GM18505 (cell line): ENCODE measurements around the gene KAT7.
"Not testable (repeated sequence)": the region's sequence is repeated elsewhere in the genome, so short reads cannot be mapped to it uniquely, and the experiment has no call there.

ENCODE experiments used
- ATAC-seq: cut with Tn5 transposase; IDR thresholded peaks from one replicate; pipeline ENCODE4 v1.9.1; 2021; ENCODE audit not compliant: unreplicated experiment
- POLR2A ChIP-seq: IDR thresholded peaks from 4 replicates; pipeline ENCODE4 v1.6.1; 2011; ENCODE audit warnings: borderline replicate concordance; ENCODE audit not compliant: insufficient read depth, insufficient read length; ENCODE audit errors: extremely low read depth

The KAT7 gene

DNA sequence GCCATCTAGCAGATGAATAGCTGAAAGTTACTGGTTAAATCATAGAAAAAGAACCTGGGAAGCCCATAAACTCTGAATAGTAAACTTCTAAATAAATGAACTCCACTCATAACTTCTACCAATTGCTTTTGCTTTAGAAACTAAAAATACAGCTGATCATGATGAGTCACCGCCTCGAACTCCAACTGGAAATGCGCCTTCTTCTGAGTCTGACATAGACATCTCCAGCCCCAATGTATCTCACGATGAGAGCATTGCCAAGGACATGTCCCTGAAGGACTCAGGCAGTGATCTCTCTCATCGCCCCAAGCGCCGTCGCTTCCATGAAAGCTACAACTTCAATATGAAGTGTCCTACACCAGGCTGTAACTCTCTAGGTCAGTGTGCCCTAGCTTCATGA lies 9.7 kb downstream of the KAT7 start:
- ATAC-seq, result no peak
- no peak for TF ChIP-seq POLR2A

DNA sequence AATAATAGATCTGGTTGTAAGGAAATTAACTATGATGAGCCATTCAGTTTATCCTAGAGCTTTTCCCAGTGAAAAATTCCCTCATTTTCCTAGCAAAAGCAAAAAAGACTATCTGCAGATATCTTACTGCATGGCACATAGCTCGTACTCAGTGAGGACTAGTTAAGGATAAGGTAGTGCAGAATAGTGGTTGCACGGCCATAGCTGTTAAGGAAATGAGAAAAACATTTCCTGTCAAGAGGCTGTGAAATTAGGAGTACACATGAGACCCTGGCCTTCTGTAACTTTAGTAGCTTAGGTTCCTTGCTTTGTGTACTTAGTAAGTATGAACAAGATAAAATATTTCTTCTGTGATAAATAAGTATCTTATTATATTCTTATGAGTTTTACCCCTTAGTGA lies 10.3 kb downstream of the KAT7 start:
- TF ChIP-seq POLR2A, result no peak
- no peak for ATAC-seq

DNA sequence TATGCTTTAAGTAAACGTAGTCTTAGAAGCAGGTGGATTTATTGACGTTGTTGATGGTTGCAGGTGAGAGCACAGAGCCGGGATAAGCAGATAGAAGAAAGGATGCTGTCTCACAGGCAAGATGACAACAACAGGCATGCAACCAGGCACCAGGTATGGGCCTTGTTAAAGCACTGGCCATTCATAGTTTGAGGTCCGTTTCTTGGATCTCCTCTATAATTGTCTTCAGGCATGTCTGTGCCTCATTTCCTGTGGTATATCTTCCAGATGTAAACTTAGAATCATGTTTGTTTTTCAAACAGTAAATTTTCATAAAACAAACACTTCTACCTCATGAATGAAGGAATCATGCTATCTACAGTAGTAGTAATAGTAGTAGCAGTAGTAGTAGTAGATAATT lies 20.6 kb downstream of the KAT7 start:
- TF ChIP-seq POLR2A, result no peak
- no peak for ATAC-seq

DNA sequence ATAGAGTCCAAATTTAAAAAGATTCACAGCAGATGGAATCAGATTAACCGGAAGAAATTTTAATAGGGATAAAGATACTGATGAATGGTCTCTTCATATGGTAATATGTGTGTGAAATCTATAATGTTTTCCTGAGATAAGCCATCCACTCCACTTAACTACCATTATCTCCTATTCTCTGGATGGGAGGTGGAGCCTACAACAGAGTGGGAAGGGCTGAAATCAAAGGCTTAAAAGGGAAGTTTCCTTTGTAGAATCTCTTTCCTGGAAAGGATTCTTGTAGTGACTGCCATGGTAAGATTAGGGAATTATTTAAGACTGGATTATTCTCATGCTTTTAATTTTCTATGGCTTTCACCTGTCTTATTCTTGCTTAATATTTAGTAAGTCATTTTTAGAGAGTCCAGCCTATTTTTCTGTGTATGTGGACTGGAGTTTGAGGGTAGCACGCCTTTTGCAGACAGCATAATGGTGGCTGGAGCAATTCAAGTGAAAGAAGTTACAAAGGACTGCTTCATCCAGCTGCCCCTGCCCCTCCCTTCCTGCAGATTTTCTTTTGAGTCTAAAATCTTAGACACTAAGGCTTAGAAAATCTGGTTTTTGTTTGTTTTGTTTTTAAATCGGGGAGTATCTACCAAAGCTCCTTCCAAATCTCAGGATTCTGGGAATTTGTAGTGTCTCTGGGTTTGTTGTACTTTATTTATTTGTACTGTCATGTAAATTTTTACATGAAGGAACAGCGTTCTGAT lies 26.5 kb downstream of the KAT7 start:
- TF ChIP-seq POLR2A, result no peak
- no peak for ATAC-seq

DNA sequence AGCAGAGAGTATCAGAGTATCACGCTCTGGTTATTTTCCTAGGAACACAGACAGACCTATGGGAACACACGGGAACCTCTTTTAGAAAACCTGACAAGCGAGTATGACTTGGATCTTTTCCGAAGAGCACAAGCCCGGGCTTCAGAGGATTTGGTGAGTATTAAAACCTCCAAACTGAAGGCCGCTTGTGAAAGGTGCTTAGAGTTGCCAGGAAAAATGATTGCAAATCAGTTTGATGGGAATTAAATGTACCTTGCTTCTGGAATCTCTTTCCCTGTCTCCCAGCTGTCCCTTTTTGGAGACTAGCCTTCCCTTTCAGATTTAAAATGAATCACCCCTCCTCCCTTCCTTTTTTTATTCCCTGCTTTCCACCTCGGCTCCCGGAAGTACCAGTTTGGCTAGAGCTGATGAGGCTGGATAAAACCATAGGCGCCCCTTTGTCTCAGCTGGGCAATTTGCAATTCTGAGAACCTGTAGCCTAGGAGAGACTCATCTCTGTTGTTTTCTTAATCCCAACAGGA lies 27.3 kb downstream of the KAT7 start:
- ATAC-seq, result no peak
- TF ChIP-seq POLR2A, result no peak

DNA sequence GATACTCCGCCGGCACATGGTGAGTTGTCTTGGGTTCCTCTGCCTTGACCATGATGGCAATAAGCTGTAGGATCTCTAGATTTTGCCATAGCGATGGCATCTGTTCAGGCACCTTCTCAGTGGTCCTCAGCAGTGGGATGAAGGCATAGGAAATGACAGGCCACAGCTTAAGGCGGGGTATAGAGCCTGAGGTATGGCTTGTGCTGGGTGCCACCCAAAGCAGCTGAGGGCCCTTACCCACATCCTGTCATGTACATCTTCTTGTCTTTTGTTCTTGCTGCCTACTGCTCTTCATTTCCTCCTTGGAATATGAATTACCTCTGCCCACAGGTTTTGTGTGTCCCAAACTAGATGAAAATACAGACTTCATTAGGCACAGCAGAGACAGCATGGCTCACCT lies 29.5 kb downstream of the KAT7 start:
- no peak for ATAC-seq
- no peak for TF ChIP-seq POLR2A

DNA sequence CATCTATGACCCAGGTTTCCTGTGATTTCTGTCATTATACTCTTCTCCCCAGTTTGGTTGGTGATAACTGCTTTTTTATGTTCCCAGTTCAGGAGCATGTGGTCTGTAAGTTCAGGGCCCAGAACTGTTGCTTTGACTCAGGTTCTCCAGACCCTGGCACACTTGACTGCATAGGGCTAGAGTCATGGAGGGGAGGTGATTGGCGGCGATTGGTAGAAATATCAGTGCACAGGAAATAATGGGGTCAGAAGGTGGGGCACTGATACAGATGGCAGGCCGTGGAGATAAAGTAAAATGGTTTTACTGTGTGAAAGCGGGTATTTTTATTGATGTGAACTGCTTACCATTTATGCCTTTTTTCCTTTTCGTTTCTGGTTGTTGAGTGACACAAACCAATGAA lies 30.7 kb downstream of the KAT7 start:
- no peak for TF ChIP-seq POLR2A
- ATAC-seq, result no peak

DNA sequence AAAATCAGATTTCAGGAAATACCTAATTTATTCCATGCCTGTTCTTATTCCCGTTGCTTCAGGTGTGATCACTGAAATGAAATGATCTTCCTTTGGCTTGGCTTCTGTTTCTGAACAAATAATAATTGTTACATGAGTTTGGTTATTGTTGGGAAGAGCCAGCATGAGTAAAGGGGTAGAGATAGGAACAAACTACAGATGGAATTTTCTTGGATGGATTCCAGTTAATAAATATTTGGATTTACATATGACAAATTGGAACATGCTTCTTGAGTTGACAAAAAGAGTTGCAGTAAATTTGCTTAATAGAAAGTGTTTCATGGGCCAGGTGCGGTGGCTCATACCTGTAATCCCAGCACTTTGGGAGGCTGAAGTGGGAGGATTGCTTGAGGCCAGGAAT lies 31.2 kb downstream of the KAT7 start:
- no peak for ATAC-seq
- no peak for TF ChIP-seq POLR2A

DNA sequence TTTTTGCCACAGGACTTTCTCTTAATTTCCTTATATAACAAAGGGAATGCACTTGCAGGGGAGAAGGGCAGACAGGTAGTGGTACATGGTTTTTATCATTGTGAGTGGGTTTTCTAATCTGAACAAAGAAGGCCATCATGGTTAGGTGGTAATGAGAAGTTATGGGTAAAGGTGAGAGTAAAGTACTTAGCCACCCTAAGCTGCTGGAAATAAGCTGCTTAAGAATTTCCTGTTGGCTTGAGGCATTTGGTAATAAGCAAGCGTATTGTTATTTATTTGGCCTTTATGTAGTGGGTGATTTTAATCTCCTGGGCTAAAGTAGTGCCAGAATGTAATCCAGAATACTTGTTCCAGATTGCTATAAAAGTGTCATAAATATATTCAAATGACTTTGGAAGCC lies 32.3 kb downstream of the KAT7 start:
- no peak for ATAC-seq
- TF ChIP-seq POLR2A, result no peak

DNA sequence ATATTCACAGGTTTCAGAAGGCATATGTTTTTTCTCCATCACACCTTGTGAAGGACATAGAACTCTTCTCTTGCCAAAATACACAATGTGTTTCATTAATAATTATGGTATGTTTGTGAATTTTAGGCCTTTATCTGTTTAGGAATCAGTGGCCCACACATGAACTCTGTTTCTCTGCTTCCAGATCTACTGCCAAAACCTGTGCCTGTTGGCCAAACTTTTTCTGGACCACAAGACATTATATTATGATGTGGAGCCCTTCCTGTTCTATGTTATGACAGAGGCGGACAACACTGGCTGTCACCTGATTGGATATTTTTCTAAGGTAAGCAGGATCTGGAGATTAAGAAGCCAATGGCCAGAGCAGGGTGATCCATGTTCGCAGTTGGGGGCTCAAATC lies 33.0 kb downstream of the KAT7 start:
- no peak for TF ChIP-seq POLR2A

DNA sequence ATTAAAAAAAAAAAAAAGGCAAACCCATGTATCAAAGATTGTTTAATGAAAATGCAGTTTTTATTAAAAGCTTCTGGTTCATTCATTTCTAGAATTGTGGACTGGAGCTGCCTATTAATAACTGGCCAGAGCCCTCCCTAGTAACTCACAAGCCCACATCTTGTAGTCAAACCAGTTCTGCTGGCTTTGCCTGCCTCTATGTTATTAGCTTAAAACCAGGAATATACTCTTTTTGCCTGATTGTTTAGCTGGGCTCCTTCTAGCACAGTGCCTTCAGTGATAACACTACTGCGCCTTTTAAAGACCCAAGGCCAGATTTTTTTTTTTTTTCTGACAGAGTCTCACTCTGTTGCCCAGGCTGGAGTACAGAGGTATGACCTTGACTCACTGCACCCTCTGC lies 33.4 kb downstream of the KAT7 start:
- ATAC-seq, result no peak
- no peak for TF ChIP-seq POLR2A

More for the DNA sequence above, 33.0 kb downstream of the KAT7 start:
- ATAC-seq, result no peak

DNA sequence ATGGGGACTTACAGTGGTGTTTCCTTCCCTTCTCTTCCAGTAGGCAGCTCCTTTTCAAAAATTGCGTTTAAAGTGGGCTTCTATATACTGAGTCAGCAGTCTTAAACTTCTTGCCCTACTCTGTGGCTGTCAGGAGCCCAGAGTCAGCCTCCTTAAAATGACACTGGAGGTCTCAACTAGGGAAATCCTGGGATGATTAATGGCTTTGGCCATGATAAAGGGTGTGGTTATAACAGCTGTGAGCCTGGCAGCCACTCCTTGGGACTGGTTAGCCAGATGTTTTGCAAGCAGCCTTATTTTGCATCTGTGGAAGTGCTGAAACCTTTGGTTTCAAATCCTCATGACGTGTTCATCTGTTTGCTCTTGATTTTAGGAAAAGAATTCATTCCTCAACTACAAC lies 34.3 kb downstream of the KAT7 start:
- ATAC-seq, result no peak
- TF ChIP-seq POLR2A, result no peak

DNA sequence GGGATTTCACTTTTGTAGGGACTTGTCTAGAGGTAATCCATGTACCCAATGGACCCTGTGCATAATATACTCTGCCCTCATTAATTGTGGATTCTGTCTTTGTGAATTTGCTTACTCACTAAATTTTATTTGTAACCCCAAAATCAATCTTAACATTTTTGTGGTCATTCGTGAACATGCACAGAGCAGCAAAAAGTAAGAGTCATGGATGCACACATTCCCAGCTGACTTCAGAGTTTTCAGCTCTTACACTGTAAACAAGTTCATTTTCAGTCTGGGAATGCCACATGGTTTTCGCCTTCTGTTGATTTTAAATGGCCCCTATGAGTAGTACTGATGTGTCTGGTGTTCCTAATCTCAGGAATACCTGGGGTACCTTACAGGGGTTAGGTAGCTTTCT lies 35.1 kb downstream of the KAT7 start:
- ATAC-seq, result no peak
- TF ChIP-seq POLR2A, result no peak

DNA sequence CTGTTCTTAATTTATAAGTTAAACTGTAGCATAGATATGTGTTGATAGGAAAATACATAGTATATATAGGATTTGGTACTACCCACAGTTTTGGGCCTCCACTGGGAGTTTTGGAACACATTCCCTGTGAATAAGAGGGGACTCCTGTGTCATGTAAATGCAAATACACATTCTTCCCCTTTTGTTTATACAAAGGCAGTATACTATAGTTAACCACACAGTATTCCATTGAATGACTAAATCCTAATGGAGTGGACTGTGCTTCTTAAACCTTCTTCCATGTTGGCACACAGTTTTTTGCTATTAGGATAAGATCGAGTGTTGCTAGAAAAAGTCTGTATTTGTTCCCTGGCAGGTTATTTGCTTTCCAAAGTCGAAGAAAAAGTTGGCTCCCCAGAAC lies 37.2 kb downstream of the KAT7 start:
- ATAC-seq, result no peak
- no peak for TF ChIP-seq POLR2A

DNA sequence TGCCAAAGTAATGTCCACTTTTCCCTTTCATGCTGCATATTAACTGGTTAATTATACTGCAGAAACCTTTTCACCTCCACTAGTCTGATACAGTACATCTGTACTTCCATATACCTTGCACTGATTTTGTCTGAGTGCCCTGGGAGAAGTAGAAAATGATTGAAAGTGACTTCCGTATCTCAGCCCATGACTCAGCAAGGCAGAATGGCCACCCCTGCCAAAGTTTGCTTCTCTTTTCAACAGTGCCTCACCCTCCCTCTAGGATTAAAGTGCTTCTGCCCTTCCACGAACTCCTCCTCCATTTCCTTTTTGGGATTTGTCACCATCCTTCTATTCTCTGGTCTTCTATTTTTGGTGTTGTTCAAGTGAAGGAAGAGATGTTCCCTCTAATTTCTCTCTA lies 39.8 kb downstream of the KAT7 start:
- ATAC-seq, result not testable (repeated sequence)

DNA sequence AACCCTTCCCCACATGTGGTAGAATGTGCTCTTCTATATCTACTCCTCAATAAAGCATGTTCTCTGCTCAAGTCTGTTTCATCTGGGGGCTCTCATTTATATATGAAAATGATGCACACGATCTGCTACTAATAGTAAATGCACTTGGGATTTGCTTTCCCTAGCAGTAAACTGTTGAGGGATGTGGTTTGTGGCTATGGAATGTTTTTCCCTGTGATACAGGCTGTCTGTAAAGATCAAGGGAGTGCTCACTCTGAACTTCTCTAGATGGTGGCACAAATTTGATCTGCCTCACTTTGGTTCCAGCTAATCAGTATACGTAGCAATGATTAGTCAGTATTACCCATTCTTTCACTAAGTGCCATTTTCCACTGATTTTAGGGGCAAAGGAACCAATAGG lies 40.5 kb downstream of the KAT7 start:
- no peak for TF ChIP-seq POLR2A
- ATAC-seq, result no peak

DNA sequence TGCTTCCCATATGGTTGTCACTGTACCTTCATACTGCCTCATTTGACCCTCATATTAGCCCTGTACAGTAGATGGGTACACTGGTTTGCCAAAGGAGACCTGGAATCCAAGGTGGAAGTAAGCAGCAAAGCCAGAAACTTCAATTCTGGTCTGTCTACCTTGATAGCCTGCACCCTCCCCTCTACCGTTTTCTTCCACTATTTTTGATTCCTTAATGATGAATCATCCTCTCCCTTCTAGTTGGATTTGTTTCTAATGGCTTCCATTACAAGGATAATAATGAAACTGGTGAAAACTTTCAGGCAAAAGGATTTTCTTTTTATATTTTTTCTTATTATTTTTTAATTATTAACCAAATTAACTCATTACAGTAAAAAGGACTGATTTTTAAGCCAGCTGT lies 42.1 kb downstream of the KAT7 start:
- TF ChIP-seq POLR2A, result no peak
- no peak for ATAC-seq
